HUDEP-2 (cell line): ENCODE data around the gene C1QTNF5.

ENCODE experiments used
- DNase-seq, 76 experiments: peaks; one replicate each; lab custom pipeline; 2025; ENCODE audit not compliant: unreplicated experiment in 76 of 76; lab: John Stamatoyannopoulos, UW

Gene C1QTNF5

GRCh38 chr11:119300198-119300964, 40.3 kb downstream of the C1QTNF5 start:
- no peak for DNase-seq

- no peak for DNase-seq
These were observed 41.3 kb downstream of the C1QTNF5 start for GRCh38 chr11:119299416-119299815.

GRCh38 chr11:119298726-119299125, 42.0 kb downstream of the C1QTNF5 start:
- no peak for DNase-seq

- DNase-seq, result no peak
These were observed 42.7 kb downstream of the C1QTNF5 start for GRCh38 chr11:119297938-119298337.

GRCh38 chr11:119295178-119295577, 45.5 kb downstream of the C1QTNF5 start:
- DNase-seq, result no peak

GRCh38 chr11:119293461-119293860, 47.2 kb downstream of the C1QTNF5 start:
- no peak for DNase-seq

- DNase-seq, result no peak
These were observed 49.7 kb downstream of the C1QTNF5 start for GRCh38 chr11:119290894-119291497.
